Activated CD4-positive, alpha-beta memory T cell treated with anti-CD3 and anti-CD28 coated beads, Interleukin-2, amount 10 ng/mL, durations not matched to agents 7 days and 5 days (primary cell): ENCODE measurements around the gene BLTP3A. TPM values are rescaled to one million over a fixed set of nuclear protein-coding genes. Genes with fewer than 3 reads are reported as not detected.
"Not testable (repeated sequence)": the region's sequence is repeated elsewhere in the genome, so short reads cannot be mapped to it uniquely, and the experiment has no call there.

Source experiments
- CTCF ChIA-PET: fragments of 350-600 bp; sonication (Branson Sonifier 250); formaldehyde crosslinking; loops from one replicate; lab custom pipeline; 2021; ENCODE audit warnings: antibody characterized with exemption, inconsistent platforms; lab: Charles Lee
- POLR2A ChIA-PET: fragments of 350-600 bp; sonication (Branson Sonifier 250); formaldehyde crosslinking; loops from one replicate; lab custom pipeline; 2021; ENCODE audit warnings: antibody characterized with exemption; lab: Charles Lee
- DNase-seq: peaks from one replicate; pipeline ENCODE4 v3.0.0-alpha.2; 2020
- H3K27ac Mint-ChIP-seq: one replicate; pipeline ENCODE4 v1.8.0; 2021; ENCODE audit warnings: mild to moderate bottlenecking, mixed read lengths
- H3K27me3 Mint-ChIP-seq: one replicate; pipeline ENCODE4 v1.8.0; 2021; ENCODE audit warnings: mixed read lengths
- H3K36me3 Mint-ChIP-seq: one replicate; pipeline ENCODE4 v1.8.0; 2021; ENCODE audit warnings: low read depth, mixed read lengths
- H3K4me1 Mint-ChIP-seq: one replicate; pipeline ENCODE4 v1.8.0; 2021; ENCODE audit warnings: mixed read lengths
- H3K4me3 Mint-ChIP-seq: one replicate; pipeline ENCODE4 v1.8.0; 2021; ENCODE audit warnings: mild to moderate bottlenecking, mixed read lengths
- H3K9me3 Mint-ChIP-seq: one replicate; pipeline ENCODE4 v1.8.0; 2021; ENCODE audit warnings: mixed read lengths
- total RNA-seq, 2 experiments: library from RNA; stranded (reverse); gene quantifications; one replicate each; pipeline ENCODE4 v1.2.3, GENCODE V29; 2021

BLTP3A gene
- total RNA-seq, 2 experiments from 2014 or later = 12.3 to 12.6 TPM

GRCh38 chr6:34768148-34768547 is 23.7 kb upstream of the BLTP3A start:
- DNase-seq = no peak
- no peak overlapping the region for H3K4me3 Mint-ChIP-seq
- CTCF ChIA-PET = no interaction called here
- no peak overlapping the region for H3K27ac Mint-ChIP-seq
- peaks cover 11% of the 10 kb centered on the region for H3K4me1 Mint-ChIP-seq
- no peaks in the 10 kb centered on the region for H3K9me3 Mint-ChIP-seq
- H3K36me3 Mint-ChIP-seq = peaks cover 48% of the 10 kb centered on the region
- H3K27me3 Mint-ChIP-seq = no peaks in the 10 kb centered on the region
- POLR2A ChIA-PET = interaction anchor here (1.2 to 1.3 kb wide), 2 partner anchors 9 kb away, joined by 3 to 4 read pairs; no protein-coding TSS in a partner anchor

- POLR2A ChIA-PET = interaction anchor here (2.4 kb wide), 1 partner anchor 20 kb away, joined by 9 read pairs; the partner anchor contains the start of gene BLTP3A
- Mint-ChIP-seq H3K36me3 (peaks cover 53% of the 10 kb centered on the region), H3K9me3 (no peaks in the 10 kb centered on the region), H3K27me3 (no peaks in the 10 kb centered on the region), H3K4me3 (no peak overlapping the region), H3K27ac (no peak overlapping the region), H3K4me1 (peaks cover 11% of the 10 kb centered on the region)
- no peak for DNase-seq
- CTCF ChIA-PET = no interaction called here
Observed at GRCh38 chr6:34771727-34772126, 20.2 kb upstream of the BLTP3A start.

DNA sequence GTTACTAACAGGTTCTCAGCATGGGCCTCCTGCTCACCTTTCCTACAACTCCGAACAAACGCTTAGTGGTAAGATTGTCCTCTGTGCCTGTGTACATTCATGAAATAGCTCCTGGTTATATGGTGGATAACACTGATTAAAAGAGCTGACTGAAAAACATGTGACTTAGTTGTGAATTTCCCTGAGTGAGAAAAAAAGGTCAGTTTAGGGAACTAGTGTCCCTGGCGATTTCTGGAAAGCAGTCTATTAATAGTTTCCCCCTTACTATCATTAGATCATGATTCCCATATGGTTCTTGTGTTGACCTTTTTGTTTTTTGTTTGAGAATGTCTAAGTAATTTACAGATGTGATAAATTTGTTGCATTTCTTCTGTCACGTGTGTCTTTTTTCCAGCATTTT is 18.9 kb upstream of the BLTP3A start:
- Mint-ChIP-seq H3K27ac (no peak overlapping the region), H3K4me3 (no peak overlapping the region), H3K36me3 (peaks cover 43% of the 10 kb centered on the region), H3K27me3 (no peaks in the 10 kb centered on the region), H3K4me1 (peaks cover 11% of the 10 kb centered on the region), H3K9me3 (no peaks in the 10 kb centered on the region)
- POLR2A ChIA-PET = interaction anchor here (2.4 kb wide), 1 partner anchor 19 kb away, joined by 9 read pairs; the partner anchor contains the start of gene BLTP3A
- CTCF ChIA-PET = no interaction called here
- no peak for DNase-seq

- Mint-ChIP-seq H3K4me1 (peaks cover 11% of the 10 kb centered on the region), H3K27me3 (no peaks in the 10 kb centered on the region), H3K9me3 (no peaks in the 10 kb centered on the region), H3K36me3 (peaks cover 36% of the 10 kb centered on the region), H3K4me3 (no peak overlapping the region), H3K27ac (no peak overlapping the region)
- CTCF ChIA-PET = no interaction called here
- POLR2A ChIA-PET = interaction anchor here (1.1 kb wide), 1 partner anchor 18 kb away, joined by 3 read pairs; the partner anchor contains the start of gene BLTP3A
- no peak for DNase-seq
Observed at GRCh38 chr6:34773916-34774315, 18.0 kb upstream of the BLTP3A start.

DNA sequence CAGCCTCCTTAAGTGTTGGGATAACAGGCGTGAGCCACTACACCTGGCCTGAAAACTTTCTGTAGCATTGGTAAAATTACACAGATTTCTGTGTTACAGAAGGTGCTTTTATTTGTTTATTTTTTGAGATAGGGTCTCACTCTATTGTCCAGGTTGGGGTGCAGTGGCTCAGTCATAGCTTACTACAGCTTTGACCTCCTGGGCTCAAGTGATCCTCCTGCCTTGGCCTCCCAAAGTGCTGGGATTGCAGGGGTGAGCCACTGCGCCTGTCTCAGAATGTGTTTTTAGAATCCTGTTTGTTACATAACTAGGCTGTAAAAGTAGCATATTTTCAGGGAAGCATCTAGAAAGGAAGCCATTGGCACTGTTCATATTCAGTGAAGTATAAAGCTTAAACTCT is 16.9 kb upstream of the BLTP3A start:
- Mint-ChIP-seq H3K27me3 (no peaks in the 10 kb centered on the region), H3K4me3 (no peak overlapping the region), H3K9me3 (no peaks in the 10 kb centered on the region), H3K27ac (no peak overlapping the region), H3K36me3 (peaks cover 29% of the 10 kb centered on the region), H3K4me1 (peaks cover 11% of the 10 kb centered on the region)
- ChIA-PET CTCF (no interaction called here), POLR2A (no interaction called here)
- no peak for DNase-seq

- H3K27ac Mint-ChIP-seq, H3K27me3 Mint-ChIP-seq, POLR2A ChIA-PET, CTCF ChIA-PET, DNase-seq, H3K9me3 Mint-ChIP-seq, H3K36me3 Mint-ChIP-seq, H3K4me3 Mint-ChIP-seq, H3K4me1 Mint-ChIP-seq: not testable (repeated sequence)
Observed at GRCh38 chr6:34785375-34785774, 6.5 kb upstream of the BLTP3A start.

DNA sequence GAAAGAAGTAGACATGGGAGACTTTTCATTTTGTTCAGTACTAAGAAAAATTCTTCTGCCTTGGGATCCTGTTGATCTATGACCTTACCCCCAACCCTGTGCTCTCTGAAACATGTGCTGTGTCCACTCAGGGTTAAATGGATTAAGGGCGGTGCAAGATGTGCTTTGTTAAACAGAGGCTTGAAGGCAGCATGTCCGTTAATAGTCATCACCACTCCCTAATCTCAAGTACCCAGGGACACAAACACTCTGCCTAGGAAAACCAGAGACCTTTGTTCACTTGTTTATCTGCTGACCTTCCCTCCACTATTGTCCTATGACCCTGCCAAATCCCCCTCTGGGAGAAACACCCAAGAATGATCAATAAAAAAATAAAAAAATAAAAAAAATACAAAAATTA is 4.7 kb upstream of the BLTP3A start:
- DNase-seq, H3K27ac Mint-ChIP-seq, H3K27me3 Mint-ChIP-seq, H3K9me3 Mint-ChIP-seq, CTCF ChIA-PET, H3K4me3 Mint-ChIP-seq, H3K36me3 Mint-ChIP-seq, POLR2A ChIA-PET: not testable (repeated sequence)
- H3K4me1 Mint-ChIP-seq = peaks cover 12% of the 10 kb centered on the region

DNA sequence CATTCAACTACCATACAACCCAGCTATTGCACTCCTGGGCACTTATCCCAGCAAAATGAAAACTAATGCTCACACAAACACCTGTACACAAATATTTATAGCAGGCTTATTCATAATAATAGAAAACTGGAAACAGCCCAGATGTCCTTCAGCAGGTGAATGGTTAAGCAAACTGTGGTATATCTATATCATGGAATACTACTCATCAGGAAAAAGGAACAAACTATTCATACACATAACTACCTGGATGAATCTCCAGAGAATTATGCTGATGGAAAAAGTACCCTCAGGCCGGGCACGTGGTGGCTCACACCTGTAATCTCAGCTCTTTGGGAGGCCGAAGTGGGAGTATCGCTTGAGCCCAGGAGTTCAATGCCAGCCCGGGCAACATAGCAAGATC is 3.8 kb upstream of the BLTP3A start:
- ChIA-PET POLR2A (no interaction called here), CTCF (no interaction called here)
- Mint-ChIP-seq H3K27ac (no peak overlapping the region), H3K4me1 (peaks cover 20% of the 10 kb centered on the region), H3K36me3 (peaks cover 8% of the 10 kb centered on the region), H3K27me3 (no peaks in the 10 kb centered on the region), H3K9me3 (no peaks in the 10 kb centered on the region), H3K4me3 (no peak overlapping the region)
- no peak for DNase-seq

- peak overlapping the region; percentile 91 for H3K4me3 Mint-ChIP-seq
- ChIA-PET POLR2A (interaction anchor here (0.6 to 2.9 kb wide), 15 partner anchors 12 to 1081 kb away, joined by 3 to 35 read pairs (median 5); partner anchors contain the start of genes ANKS1A, ILRUN, RPS10 and SNRPC), CTCF (interaction anchor here (0.6 to 2.3 kb wide), 8 partner anchors 8 to 137 kb away, joined by 3 to 19 read pairs (median 4); partner anchors contain the start of genes ANKS1A, SNRPC and TAF11)
- no peak for DNase-seq
- H3K36me3 Mint-ChIP-seq = peaks cover 10% of the 10 kb centered on the region
- H3K27ac Mint-ChIP-seq = peak overlapping the region; percentile 88
- no peaks in the 10 kb centered on the region for H3K27me3 Mint-ChIP-seq
- H3K9me3 Mint-ChIP-seq = no peaks in the 10 kb centered on the region
- H3K4me1 Mint-ChIP-seq = peaks cover 28% of the 10 kb centered on the region
Observed at GRCh38 chr6:34791164-34791700, 651 bp upstream of the BLTP3A start.

DNA sequence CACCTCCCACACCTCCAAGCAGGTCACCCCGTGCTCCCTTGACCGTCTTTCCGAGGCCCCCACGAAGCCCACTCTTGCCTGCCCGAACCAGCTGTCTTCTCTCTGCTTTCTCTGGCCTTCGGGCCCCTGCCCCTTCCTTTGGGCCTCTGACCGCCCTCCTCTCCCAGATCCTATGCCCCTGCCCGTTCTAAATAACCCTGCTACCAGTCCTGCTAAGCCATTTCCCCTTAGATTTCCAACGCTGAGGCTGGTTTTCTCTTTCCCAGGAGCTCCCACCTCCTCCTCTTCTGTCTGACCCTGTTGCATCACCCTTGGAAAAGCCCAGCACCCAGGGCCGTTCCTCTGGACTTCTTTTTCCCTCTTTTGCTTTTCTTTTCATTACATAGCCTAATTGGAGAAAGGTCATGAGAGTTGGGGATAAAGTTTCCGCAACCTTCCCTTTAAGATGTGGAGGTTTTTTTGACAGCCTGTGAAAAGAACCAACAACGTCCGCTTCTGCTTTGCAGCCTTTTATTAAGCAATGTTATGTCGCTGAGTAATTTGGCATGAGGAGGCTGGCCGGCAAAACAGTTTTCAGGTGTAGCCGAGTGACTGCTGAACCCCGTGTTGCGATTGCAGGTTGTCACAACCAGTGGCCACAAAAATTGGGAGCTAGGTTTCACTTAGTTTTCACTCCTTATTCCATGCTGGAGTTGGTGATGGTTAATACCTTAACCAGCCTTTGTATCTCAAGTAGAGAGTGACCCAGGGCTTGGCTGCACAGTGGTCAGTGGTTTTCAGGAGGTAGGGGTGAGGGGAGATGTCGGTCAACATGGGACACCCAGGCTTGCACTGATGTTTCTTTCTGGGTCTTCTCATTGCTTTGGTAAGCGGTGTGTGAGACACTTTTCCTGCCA is 970 bp downstream of the BLTP3A start:
- Mint-ChIP-seq H3K4me3 (peak overlapping the region; percentile 91), H3K27ac (peak overlapping the region; percentile 77), H3K4me1 (peaks cover 28% of the 10 kb centered on the region), H3K27me3 (no peaks in the 10 kb centered on the region), H3K36me3 (peaks cover 10% of the 10 kb centered on the region), H3K9me3 (no peaks in the 10 kb centered on the region)
- CTCF ChIA-PET = interaction anchor here (1.1 to 2.3 kb wide), 4 partner anchors 11 to 96 kb away, joined by 3 to 19 read pairs (median 8); partner anchors contain the start of genes ANKS1A, SNRPC and TAF11
- DNase-seq = peak; percentile 25
- POLR2A ChIA-PET = interaction anchor here (1.4 to 2.9 kb wide), 7 partner anchors 12 to 184 kb away, joined by 3 to 35 read pairs (median 9); partner anchors contain the start of gene SNRPC

DNA sequence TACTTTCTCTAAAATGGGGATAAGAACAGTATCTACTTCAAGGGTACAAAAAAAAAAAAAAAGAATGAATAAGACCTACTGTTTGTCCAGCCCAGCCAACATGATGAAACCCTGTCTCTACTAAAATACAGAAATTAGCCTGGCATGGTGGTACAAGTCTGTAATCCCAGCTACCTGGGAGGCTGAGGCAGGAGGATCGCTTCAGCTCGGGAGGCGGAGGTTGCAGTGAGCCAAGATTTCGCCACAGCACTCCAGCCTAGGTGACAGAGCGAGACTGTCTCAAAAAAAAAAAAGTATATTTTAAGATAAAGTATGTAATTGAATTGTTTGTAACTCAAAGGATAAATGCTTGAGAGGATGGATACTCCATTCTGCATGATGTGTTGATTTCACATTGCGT is 2.0 kb downstream of the BLTP3A start:
- Mint-ChIP-seq H3K36me3 (peaks cover 10% of the 10 kb centered on the region), H3K4me1 (peaks cover 28% of the 10 kb centered on the region), H3K27me3 (no peaks in the 10 kb centered on the region), H3K4me3 (peak overlapping the region; percentile 91), H3K9me3 (no peaks in the 10 kb centered on the region), H3K27ac (no peak overlapping the region)
- ChIA-PET POLR2A (no interaction called here), CTCF (no interaction called here)
- no peak for DNase-seq

GRCh38 chr6:34795836-34796425 is 4.0 kb downstream of the BLTP3A start:
- no peaks in the 10 kb centered on the region for H3K27me3 Mint-ChIP-seq
- H3K4me3 Mint-ChIP-seq = no peak overlapping the region
- H3K27ac Mint-ChIP-seq = no peak overlapping the region
- DNase-seq = no peak
- peaks cover 22% of the 10 kb centered on the region for H3K4me1 Mint-ChIP-seq
- peaks cover 10% of the 10 kb centered on the region for H3K36me3 Mint-ChIP-seq
- no peaks in the 10 kb centered on the region for H3K9me3 Mint-ChIP-seq
- CTCF ChIA-PET = no interaction called here
- POLR2A ChIA-PET = no interaction called here
